HL-60 (cell line): Measurements from ENCODE around the gene TM4SF4.

Experiments used
- DNase-seq, 2 experiments: peaks; one replicate each; pipeline ENCODE4 v3.0.0-alpha.2; 2010 to 2020; ENCODE audit warnings: low read depth in 1 of 2, low spot score in 1 of 2
- H3K27ac ChIP-seq: fragments of 250-450 bp; sonication (Bioruptor Pico); replicated peaks from 2 replicates; pipeline ENCODE4 v1.5.1; 2020; ENCODE audit warnings: mild to moderate bottlenecking, moderate library complexity
- H3K27me3 ChIP-seq: fragments of 250-450 bp; sonication (Bioruptor Pico); 2 replicates; pipeline ENCODE4 v1.5.1; 2021; ENCODE audit warnings: mild to moderate bottlenecking, moderate library complexity; ENCODE audit not compliant: insufficient read depth, poor library complexity, severe bottlenecking
- H3K4me3 ChIP-seq: replicated peaks from 2 replicates; pipeline ENCODE4 v1.5.1; 2011; ENCODE audit warnings: mild to moderate bottlenecking, control low read depth, low read length; ENCODE audit not compliant: insufficient read depth
- CTCF ChIP-seq: IDR thresholded peaks from one replicate; pipeline ENCODE4 v1.5.1; 2011; ENCODE audit warnings: low read length, control low read depth, inconsistent platforms; ENCODE audit not compliant: insufficient read depth
- GABPA ChIP-seq: IDR thresholded peaks from 2 replicates; pipeline ENCODE4 v1.6.1; 2012; ENCODE audit warnings: low read depth
- POLR2AphosphoS5 ChIP-seq: IDR thresholded peaks from 2 replicates; pipeline ENCODE4 v1.6.1; 2012; ENCODE audit warnings: low read depth
- REST ChIP-seq: IDR thresholded peaks from 2 replicates; pipeline ENCODE4 v1.6.1; 2012; ENCODE audit warnings: low read depth; ENCODE audit not compliant: insufficient replicate concordance
- SPI1 ChIP-seq: IDR thresholded peaks from 2 replicates; pipeline ENCODE4 v1.6.1; 2012; ENCODE audit warnings: low read depth, mild to moderate bottlenecking, borderline replicate concordance

The TM4SF4 gene

GRCh38 chr3:149462051-149462450 is 12.4 kb upstream of the TM4SF4 start:
- TF ChIP-seq GABPA (no peak), SPI1 (no peak), REST (no peak), CTCF (no peak), POLR2AphosphoS5 (no peak)
- no peak overlapping the region for H3K27ac ChIP-seq
- no peaks in the 10 kb centered on the region for H3K27me3 ChIP-seq
- H3K4me3 ChIP-seq, result no peak overlapping the region
- no peak for DNase-seq

GRCh38 chr3:149462581-149463011 is 11.9 kb upstream of the TM4SF4 start:
- TF ChIP-seq GABPA (no peak), POLR2AphosphoS5 (no peak), CTCF (no peak), REST (no peak)
- no peaks in the 10 kb centered on the region for H3K27me3 ChIP-seq
- no peak overlapping the region for H3K27ac ChIP-seq
- DNase-seq, result no peak
- no peak overlapping the region for H3K4me3 ChIP-seq

- no peak for TF ChIP-seq REST
- TF ChIP-seq CTCF, result no peak
- no peak for TF ChIP-seq POLR2AphosphoS5
- no peak for TF ChIP-seq GABPA
- no peak for TF ChIP-seq SPI1
- Histone ChIP-seq H3K4me3 (no peak overlapping the region), H3K27ac (no peak overlapping the region), H3K27me3 (no peaks in the 10 kb centered on the region)
- DNase-seq, result no peak
Measured at GRCh38 chr3:149463921-149464320, 10.6 kb upstream of the TM4SF4 start.
